GM19455 (cell line): ENCODE data around the gene CERS5.
A peak's percentile ranks its signal among the peaks of the same experiment; 100 is the strongest.

Source experiments
- ATAC-seq: cut with Tn5 transposase; IDR thresholded peaks from one replicate; pipeline ENCODE4 v1.9.1; 2021; ENCODE audit not compliant: unreplicated experiment

The CERS5 gene

GRCh38 chr12:50167049-50167828 is at the start of gene CERS5:
CERS5 (minus strand) TSS chr12:50167369; CDS start chr12:50167297, 72 bp downstream.
- peak; percentile 97 for ATAC-seq

GRCh38 chr12:50215033-50215432 is 47.9 kb upstream of the CERS5 start:
- no peak for ATAC-seq

- ATAC-seq, result no peak
These were observed 46.8 kb upstream of the CERS5 start for GRCh38 chr12:50214018-50214417.

GRCh38 chr12:50213439-50213838 is 46.3 kb upstream of the CERS5 start:
- no peak for ATAC-seq

- no peak for ATAC-seq
These were observed 44.9 kb upstream of the CERS5 start for GRCh38 chr12:50212071-50212467.

GRCh38 chr12:50211392-50212070 is 44.4 kb upstream of the CERS5 start:
- ATAC-seq, result no peak

GRCh38 chr12:50207424-50207823 is 40.3 kb upstream of the CERS5 start:
- ATAC-seq, result no peak

GRCh38 chr12:50205648-50206047 is 38.5 kb upstream of the CERS5 start:
- ATAC-seq, result no peak

GRCh38 chr12:50203691-50204090 is 36.5 kb upstream of the CERS5 start:
- ATAC-seq, result no peak

GRCh38 chr12:50201987-50202521 is 34.9 kb upstream of the CERS5 start:
- ATAC-seq, result no peak

- ATAC-seq, result no peak
These were observed 33.5 kb upstream of the CERS5 start for GRCh38 chr12:50200552-50201273.

- no peak for ATAC-seq
These were observed 31.7 kb upstream of the CERS5 start for GRCh38 chr12:50198829-50199228.

- ATAC-seq, result no peak
These were observed 30.1 kb upstream of the CERS5 start for GRCh38 chr12:50197297-50197727.

- ATAC-seq, result no peak
These were observed 29.4 kb upstream of the CERS5 start for GRCh38 chr12:50196537-50196936.

- ATAC-seq, result no peak
These were observed 28.7 kb upstream of the CERS5 start for GRCh38 chr12:50195832-50196231.

- no peak for ATAC-seq
These were observed 25.7 kb upstream of the CERS5 start for GRCh38 chr12:50192908-50193307.

GRCh38 chr12:50192236-50192635 is 25.1 kb upstream of the CERS5 start:
- ATAC-seq, result no peak

- no peak for ATAC-seq
These were observed 23.7 kb upstream of the CERS5 start for GRCh38 chr12:50190859-50191258.

GRCh38 chr12:50188875-50189575 is 21.9 kb upstream of the CERS5 start:
- no peak for ATAC-seq

- no peak for ATAC-seq
These were observed 21.1 kb upstream of the CERS5 start for GRCh38 chr12:50188241-50188781.
